Stimulated activated naive CD4-positive, alpha-beta T cell (primary cell): ENCODE data around the gene NDUFV1.
"Not testable (repeated sequence)": the region's sequence is repeated elsewhere in the genome, so short reads cannot be mapped to it uniquely, and the experiment has no call there.

Source experiments
- DNase-seq, 6 experiments: peaks; one replicate each; lab custom pipeline; 2025; lab: John Stamatoyannopoulos, UW

NDUFV1 gene

DNA sequence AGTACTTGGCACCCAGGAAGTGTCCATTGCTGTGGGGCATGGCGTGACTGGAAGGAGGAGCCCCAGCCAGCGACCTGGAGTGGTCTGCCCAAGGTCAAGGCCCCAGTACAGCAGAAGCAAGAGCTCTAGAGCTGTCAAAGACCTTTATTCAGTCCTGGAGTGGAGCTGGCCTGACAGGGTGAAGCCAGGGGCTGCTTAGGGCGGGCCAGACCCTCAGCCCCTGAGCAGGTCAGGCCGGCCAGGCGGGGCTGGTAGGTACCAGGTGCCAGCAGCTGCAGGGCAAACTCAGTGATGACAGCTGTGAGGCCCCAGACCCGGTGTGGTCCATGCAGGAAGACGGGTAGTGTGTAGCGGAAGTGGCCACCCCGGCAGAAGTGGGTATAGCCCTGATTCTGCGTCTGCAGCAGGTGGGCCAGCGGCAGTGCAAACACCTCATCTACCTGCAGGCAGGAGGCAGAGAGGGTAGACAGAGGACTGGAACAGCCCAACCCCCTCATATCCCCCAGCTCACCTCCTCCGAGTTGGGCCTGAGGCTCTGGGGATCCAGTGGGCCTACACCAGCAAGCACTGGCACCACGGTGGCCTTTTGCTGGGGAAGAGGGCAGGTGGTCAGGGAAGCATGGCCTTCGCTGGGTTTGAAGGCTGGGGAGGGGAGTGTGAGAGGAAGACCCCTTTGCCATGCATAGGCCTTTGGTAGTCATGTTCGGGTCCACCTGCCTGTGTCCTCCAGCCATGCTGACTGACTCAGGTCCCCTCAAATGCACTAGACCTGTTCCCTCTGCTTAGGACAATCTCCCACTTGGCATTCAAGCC is 21.3 kb downstream of the NDUFV1 start:
- DNase-seq: no peak

DNA sequence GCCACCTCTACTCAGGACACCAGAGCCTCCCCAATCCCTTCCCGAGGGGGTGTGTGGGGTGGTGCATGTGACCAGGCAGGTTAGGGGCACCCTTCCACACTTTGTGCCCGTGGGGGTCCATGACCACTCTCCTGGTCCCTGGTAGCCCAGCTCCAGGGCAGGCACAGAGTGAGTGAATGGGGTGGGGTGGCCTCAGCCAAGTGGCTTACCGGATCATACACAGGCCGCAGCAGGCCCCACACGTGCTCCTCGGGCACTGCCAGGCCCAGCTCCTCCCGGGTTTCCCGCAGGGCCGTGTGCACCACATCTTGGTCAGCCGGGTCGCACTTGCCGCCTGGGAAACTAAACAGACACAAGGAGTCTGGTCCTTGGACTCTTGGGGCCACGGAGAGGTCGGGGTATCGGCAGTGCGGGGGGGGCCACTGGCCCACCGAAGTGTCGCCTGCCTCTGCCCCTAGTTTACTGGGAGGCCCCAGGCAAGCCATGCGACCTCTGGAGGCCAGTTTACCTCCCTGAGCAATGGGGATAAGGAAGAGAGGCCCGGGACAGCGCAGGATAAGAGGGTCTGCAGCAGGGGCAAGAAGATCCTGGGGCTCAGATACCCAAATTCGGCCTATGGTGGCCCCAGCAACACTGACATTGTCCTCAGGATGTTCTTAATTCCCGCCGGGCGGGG is 22.1 kb downstream of the NDUFV1 start:
- no peak for DNase-seq

DNA sequence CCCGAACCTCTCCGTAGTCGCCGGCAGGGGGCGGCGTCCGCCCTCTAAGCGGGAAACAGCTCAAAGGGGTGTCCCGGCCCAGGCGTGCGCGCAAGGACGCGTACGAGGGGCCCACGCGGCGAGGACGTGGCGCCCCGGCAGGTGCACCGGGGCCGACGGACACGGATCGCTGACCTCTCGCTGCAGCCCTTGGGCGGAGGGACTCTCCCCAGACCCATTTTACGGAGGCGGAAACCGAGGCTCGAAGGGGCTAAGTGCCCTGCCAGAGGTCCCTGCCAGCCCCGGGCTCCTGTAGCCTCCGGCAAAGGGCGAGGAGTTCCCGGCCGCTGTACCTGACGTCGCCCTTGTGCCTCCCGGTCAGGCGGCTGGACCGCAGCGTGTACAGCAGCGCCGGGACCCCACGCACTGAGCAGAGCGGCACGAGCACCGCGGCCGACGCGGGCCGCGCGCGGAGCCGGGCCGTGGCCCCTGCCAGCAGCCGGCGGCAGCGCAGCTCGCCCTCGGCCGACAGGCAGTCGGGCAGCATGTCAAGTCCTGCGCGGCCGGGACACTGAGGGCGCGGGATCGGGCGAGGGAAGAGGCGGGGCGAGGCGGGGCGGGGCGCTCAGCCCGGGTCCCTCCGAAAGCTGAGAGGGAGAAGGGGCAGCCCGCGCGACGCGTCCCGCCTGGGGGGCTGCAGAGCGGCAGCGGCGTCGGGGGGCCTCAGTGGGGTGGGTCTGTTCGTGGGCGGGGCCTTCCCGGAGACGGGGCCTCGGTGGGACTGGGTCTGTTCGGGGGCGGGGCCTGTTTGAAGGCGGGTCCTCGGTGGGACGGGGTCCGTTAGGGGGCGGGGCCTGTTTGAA is 22.9 kb downstream of the NDUFV1 start, which contains the start of gene NUDT8:
Gene NUDT8 (minus strand): TSS at position 552 of the 842 bp plus-strand sequence. CDS start 26 bp downstream, at position 526.
- peak; percentile 73 to 91 (median 80) for DNase-seq

DNA sequence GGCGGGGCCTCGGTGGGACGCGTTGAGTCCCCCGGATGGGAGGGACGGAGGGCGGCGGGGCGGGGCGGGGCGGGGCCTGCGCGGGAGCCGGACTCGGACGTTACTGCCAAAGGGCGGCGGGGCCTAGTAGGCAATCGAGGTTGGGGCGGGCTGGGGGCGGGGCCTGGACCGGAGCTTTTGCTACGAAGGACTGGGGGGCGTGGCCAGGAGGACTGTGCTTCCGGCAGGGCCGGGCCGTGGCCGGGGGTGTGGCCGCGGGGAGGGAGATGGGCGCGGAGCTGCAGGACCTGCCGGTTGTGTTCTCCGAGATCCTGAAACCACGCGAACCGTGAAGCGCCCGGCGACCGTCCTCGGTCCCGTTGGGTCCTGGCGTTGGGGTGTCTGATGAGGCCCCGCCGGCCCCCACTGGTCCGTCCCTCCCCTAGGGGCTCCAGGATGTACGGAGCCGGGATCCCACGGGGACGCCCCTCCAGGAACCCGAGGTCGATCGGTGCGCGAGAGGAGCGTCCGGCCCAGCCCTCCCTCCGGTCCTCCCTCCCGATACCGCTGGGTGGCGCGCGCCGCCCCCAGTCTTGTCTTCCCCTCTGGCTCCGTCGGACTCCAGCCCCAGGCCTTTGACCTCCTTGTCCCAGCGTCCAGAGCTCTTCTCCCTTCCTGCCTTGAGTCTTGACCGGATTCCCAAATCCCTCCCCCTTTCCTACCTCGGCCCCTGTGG is 23.6 kb downstream of the NDUFV1 start:
- DNase-seq: peak; percentile 90 to 99 (median 95)

DNA sequence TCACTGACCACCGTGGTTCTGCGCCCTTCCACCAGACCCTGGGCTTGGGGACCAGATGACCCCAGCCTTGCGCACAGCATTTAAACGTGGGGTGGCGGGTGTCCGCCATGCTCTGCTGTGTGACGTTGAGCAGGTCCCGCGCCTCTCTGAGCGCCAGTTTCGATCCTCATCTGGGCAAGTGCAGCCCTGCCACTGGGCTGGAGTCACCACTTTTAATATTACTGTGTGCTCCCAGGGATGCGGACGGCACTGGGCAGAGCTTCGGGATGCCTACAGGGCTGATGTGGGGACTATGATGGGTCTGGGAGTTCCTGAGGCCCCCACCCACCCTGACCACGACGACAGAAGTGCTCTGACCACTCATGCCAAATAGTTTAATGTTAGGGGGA is 24.2 kb downstream of the NDUFV1 start:
- no peak for DNase-seq

DNA sequence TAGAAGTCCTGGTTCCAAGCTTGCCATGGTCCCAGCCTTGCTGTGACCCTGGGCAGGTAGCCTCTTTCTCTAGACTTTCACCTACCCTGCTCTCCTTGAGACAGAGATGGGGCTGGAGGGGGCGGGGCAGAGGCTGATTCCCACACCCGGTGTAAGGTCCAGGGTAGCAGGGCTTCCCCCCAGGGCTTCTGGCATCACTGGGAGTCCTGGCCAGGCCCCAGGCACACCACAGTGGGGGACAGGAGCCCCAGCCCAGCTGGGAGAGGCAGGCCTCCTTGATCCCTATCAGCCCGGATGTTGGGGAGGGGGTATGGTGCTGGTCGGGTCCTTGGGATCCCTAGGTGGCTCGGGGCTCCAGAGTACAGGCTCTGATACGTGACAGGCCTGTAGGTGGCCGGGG is 24.7 kb downstream of the NDUFV1 start:
- DNase-seq: no peak

DNA sequence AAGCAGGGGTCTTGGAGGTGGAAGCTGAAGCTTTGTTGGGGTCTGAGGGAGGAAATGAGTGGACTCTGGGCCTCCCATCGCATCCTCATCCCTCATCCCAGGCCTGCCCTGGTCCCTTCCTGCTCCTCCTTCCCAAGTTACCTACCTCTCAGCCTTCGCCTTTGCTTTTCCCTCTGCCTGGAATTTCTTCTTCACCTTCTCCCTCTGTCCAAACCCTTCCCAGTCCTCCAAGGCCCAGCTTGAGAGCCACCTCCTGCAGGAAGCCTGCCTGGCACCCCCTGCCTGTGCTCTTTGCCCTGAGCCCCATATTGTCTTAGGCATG is 25.1 kb downstream of the NDUFV1 start:
- DNase-seq: no peak

DNA sequence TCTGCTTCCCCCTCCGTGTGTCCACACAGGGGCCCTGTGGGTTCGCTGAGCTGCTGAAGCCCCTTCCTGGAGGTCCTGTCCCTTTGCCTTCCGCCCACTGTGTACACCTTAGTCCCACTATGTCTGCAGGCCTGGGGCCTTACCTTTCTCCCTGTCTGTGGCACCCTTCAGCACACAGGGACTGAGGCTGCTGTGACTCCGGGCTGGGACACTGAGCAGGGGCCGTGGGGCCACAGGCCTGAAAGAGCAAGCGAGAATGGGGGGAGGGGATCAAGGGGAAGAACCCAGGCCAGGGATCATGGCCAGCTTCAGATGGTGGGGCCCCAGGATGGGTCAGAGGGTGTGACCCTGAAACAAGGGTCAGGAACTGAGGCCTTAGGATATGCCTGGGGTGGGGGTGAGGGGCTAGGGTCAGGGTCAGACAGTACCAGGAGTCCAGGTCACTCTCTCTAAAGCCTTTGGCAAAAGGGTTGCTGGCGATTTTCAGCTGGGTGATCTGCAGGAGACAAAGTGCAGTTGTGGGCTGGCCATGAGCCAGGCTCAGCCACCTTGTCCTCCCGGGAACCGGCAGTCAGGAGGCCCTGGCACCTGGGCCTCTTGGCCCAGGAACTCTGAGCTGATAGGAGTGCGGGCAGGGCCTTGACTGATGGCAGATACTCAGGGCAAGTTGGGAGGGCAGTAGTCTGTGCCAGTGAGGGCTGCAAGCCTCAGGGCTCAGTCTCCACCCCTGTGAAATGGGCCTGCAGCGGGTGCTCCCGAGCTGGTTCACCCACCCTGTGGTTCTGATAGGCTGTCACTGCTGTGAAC is 25.6 kb downstream of the NDUFV1 start:
- no peak for DNase-seq

DNA sequence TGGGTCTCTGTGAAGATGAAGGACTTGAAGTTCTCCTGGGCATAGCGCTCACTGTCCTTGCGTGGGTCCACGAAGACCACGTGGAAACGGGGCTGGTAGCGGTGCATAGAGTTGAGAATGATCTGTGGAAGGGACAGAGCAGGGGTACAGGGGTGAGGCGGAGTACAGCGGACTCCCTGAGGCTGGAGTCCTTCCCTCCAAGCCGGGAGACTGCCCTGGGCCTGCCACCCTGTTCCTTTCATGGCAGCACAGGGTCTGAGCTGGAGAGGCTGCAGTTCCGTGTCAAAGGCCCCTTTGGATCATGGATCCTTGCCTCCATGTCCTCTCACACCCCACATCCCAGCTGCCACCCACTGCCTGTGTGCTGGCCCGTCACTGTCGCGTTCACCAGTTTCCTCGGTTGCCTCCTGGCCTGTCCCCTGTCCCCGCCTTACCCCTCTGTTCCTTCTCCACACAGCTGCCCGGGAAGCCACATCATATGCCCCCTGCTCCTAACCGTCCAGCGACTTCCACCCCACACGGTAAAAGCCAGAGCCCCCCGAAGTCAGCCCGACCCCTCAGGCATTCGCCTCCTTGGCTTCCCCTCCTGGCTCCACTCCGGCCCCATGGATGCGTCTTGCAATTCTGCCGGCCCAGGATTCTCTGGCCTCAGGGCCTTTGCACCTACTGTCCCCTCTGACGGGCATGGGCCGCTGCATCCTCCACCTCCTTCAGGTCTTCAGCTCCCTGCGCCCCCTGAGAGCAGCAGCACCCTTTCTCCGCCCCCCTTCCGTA is 26.4 kb downstream of the NDUFV1 start:
- DNase-seq: no peak

DNA sequence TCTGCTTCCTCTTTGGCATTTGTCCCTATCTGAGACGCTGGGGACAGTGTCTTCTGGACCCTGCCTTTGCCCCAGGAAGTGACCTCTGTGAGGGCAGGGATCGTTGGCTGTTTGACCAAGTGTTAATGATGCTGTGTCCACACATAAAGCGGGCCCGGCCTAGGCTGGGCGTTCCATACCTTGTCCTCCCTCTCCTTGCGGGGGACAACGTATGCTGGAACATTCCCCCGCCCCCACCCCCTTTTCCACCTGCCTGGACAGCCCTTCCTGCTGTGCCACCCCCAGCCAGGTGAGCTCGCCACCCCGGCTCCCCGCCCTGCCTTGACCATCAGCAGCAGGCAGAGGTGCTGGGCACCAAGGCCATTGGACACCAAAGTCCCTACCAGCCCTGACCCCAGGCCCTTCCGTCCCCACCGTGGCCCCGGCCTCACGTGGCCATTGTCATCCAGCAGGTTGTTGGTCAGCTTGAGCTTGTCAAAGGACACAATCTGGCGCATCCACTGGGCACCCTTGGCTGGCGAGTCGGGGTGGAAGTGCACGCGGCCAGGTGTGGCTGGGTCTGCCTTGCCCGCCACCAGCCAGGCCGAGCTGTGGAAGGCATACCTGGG is 27.1 kb downstream of the NDUFV1 start:
- no peak for DNase-seq

DNA sequence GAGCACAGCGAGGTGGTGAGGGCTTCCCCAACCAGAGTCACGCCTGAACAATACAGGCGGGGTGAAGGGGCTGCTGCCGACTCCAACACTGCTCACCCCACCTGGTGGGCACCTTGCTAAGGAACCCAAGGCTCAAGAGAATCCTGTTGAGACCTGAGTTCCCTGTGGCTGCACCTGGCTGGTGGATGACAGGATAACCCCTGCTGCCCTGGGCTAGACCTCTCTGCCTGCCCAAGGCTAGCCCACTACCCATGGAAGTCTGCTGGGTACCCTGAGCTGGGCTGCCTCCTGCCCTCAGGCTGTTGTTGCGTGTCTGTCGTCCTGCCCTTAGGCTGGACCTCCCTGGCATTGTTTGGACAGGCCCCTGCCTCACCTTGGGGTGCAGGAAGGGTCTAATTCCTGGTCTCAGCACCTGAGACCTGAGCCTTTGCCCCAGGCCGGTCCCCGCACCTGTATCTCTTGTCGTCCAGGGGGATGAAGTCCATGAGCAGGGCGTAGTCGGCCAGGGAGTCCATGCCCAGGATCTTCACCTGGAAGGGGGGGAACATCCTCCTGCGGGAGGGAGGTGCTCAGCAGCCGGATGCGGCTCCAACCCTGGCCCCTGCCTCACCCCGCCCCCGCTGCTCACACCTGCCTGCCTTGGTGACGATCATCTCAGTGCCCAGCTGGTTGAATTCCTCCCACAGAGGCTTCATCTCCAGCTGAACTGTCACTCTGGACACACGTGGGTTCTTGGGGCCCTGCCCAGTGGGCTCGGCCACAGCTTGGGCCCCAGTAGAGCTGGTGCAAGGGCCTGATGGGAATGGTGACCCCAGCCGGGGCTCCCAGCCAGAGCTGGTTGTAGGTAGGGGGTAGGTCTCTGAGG is 27.9 kb downstream of the NDUFV1 start:
- DNase-seq: no peak

DNA sequence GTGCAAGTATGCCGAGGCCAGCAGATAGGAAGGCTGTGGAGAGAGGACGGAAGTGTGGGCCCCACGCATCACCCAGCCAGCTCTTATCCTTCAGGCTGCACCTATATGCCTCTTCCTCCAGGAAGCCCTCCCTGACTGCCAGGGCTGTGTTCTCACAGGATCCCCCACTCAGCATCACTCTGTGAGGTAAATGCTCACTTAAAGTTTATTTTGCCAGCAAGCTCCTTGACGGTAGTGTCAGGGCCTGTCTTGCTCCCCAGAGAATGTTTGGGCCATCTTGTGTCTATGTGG is 28.4 kb downstream of the NDUFV1 start:
- DNase-seq: no peak

DNA sequence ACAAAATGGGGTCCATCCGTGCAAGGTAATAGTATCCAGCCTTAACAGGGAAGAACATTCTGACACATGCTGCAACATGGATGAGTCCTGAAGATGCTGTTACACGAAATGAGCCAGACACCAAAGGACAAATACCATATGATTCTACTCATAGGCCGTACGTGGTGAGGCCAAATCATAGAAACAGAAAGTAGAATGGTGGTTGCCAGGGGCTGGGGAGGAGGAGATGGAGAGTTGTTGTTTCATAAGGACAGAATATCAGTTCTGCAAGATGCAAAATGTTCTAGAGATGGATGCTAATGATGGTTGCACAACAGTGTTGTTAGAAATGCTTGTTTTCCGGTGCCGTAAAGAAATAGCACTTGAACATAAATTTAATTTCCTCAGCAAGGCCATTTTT is 30.2 kb downstream of the NDUFV1 start:
- DNase-seq: no peak

DNA sequence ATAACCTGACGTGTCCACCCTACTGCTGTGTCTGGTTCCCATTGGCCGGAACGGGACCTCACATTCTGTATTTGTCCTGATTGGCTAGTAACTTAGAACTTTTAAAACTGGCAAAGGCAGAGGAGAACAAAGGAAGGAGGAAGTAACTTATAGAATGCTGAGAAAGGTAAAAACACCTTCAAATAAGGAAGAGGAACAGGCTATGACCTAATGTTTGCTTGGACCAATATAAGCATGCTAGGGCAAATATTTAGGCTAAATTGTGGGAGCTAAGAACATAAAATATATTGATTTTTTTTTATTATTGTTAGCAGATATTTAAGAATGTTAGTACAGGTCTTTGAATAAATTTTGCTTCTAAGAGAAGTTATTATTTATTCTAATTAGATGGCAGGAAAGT is 30.7 kb downstream of the NDUFV1 start:
- not testable (repeated sequence) for DNase-seq

DNA sequence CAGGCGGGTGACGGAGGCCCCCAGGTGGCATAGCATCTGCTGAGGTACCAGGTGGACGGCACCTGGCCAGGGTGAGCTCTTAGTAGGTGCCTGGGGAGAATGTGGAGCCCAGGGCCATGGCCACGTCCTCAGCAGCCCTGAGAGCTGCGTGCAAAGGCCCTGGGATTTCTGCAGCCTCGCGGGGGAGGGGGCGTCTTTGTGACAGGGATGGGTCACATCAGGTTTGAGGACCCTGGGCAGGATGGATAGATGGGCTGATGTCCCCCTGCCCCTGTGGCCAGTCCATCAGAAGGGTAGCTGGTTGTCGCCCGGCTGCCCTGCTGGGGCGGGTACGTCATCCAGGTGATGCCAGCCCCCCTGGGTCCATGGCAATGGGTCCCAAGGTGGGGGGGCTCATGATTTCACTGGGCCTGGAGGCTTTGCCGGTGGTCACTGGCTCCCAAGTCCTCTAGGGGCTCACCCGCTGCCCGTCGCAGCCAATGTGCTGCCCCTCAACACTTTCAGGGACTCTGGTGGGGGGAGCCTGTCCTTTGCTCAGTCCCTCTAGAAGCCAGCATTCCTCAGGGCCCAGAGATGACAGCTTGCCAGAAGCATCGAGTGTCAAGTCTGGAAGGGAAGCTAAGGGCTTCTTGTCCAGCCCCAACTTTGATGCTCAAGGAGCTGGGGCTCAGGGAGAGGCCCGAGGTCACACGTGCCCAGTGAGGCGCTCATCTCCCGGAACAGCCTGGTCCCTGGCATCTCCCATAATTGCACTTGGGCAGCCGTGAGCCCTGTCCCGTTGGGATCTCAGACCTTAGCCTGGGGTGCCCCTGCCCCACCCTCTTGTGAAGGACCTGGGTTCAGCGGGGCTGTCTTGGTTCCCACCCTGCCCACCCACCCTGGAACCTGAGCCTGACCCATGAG is 32.0 kb downstream of the NDUFV1 start:
- no peak for DNase-seq

DNA sequence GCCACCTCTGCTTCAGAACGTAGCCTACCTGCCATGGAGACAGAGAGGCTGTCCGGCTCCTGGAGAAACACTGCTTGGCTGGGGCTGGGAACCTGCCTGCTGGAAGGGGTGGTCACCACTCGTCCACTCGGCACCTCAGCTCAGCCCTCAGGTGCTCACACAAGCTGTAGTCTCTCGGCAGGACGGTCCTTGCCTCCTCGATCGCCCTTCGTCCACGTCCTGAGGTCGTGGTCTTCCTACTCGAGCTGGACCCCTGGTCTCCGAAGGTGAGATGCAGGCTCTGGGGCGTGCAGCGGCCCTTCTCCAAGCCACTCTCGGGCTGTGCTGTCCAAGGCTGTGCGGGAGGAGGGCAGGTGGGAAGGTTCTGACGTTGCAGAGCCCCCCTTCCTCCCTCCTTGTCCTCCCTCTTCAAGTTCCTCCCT is 32.7 kb downstream of the NDUFV1 start, which contains the start of gene TBX10:
Gene TBX10 (minus strand): TSS at position 326 of the 422 bp plus-strand sequence. CDS start 291 bp downstream, at position 35.
- DNase-seq: no peak

DNA sequence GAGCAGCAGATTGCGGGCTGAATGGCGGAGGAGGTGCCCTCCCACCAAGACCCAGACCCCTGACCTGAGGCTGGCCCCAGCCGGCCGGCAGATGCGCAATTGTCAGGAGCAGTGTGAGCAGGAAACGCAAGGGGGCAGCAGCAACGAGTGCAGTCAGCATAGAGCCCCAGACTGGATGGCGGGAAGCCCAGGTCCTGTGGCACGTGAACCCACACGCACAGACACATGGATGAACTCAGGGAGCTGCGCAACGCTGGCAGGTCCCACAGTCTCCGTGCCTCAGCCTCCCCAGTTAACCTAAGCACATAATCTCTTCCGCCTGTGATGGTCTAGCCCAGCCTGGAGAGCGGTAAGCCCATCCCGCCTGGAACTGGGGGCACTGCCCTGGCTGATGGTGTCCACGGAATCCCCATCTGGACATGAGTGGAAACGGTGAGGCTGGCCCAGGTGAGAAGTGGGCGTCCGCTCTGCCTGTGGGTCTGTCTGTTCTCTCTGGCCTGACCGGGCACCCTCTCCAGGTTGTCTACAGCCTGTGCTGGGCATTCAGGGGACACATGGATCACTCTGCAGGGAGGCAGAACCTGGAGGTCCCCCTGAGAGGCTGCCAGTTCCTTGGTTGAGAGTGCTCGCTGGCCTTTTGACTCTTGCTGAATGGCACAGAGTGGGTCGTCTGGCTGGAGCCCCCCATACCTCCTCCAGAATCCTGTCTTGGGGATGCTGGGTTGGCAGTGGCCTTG is 33.5 kb downstream of the NDUFV1 start:
- peak in 5 of 6 experiments; percentile 12 to 39 (median 15) for DNase-seq
